Activated CD4-positive, alpha-beta T cell treated with anti-CD3 and anti-CD28 coated beads, Interleukin-2, Interleukin-4, amounts not matched to agents 100 ng/mL and 50 ng/mL, durations not matched to agents 16 hours and 8 hours (primary cell): Measurements from ENCODE around the gene DNAAF2.
"Not testable (repeated sequence)": the region's sequence is repeated elsewhere in the genome, so short reads cannot be mapped to it uniquely, and the experiment has no call there.

ENCODE experiments used
- DNase-seq: peaks from one replicate; pipeline ENCODE4 v3.0.0-alpha.2; 2020; ENCODE audit warnings: low spot score

Gene DNAAF2, protein sequence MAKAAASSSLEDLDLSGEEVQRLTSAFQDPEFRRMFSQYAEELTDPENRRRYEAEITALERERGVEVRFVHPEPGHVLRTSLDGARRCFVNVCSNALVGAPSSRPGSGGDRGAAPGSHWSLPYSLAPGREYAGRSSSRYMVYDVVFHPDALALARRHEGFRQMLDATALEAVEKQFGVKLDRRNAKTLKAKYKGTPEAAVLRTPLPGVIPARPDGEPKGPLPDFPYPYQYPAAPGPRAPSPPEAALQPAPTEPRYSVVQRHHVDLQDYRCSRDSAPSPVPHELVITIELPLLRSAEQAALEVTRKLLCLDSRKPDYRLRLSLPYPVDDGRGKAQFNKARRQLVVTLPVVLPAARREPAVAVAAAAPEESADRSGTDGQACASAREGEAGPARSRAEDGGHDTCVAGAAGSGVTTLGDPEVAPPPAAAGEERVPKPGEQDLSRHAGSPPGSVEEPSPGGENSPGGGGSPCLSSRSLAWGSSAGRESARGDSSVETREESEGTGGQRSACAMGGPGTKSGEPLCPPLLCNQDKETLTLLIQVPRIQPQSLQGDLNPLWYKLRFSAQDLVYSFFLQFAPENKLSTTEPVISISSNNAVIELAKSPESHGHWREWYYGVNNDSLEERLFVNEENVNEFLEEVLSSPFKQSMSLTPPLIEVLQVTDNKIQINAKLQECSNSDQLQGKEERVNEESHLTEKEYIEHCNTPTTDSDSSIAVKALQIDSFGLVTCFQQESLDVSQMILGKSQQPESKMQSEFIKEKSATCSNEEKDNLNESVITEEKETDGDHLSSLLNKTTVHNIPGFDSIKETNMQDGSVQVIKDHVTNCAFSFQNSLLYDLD

DNA sequence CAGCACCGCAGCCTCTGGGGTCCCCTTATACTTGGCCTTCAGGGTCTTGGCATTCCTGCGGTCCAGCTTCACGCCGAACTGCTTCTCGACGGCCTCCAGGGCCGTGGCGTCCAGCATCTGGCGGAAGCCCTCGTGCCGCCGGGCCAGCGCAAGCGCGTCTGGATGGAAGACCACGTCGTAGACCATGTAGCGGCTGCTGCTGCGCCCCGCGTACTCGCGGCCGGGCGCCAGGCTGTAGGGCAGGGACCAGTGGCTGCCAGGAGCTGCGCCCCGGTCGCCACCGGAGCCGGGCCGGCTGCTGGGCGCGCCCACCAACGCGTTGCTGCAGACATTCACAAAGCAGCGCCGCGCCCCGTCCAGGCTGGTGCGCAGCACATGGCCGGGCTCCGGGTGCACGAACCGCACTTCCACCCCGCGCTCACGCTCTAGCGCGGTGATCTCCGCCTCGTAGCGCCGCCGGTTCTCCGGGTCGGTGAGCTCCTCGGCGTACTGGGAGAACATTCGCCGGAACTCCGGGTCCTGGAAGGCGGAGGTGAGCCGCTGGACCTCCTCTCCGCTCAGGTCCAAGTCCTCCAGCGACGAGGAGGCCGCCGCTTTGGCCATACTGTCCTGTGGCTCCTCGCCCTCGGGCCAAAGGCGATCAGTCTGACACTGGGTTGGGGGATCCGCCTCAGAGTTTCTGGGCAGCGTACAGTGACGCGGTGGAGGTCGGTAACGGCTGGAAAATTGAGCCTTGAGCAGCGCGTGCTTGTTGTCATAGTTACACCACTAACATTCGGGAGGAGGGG, at the start of gene DNAAF2:
Gene DNAAF2 (minus strand): TSS at position 698 of the 788 bp plus-strand sequence. CDS start 95 bp downstream, at position 603.
- DNase-seq: peak; percentile 61

DNA sequence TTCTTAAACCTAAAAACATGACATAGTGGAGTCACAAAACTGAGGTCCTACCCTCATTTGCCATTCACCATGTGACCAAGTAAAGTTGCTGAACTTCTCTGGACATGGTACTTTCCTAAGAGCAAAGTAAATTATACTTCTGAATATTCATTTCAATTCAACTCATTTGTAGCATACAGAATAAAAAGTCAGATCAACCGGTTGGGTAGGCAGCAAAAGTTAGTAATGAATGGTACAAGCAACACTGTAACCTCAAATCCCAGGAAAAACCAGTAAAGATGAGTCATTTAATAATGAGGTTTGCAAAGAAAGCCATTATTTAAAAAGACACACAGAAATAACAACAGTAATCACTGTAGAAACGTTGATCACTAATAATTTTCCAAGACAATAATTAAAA, 44.2 kb upstream of the DNAAF2 start:
- peak; percentile 49 for DNase-seq

DNA sequence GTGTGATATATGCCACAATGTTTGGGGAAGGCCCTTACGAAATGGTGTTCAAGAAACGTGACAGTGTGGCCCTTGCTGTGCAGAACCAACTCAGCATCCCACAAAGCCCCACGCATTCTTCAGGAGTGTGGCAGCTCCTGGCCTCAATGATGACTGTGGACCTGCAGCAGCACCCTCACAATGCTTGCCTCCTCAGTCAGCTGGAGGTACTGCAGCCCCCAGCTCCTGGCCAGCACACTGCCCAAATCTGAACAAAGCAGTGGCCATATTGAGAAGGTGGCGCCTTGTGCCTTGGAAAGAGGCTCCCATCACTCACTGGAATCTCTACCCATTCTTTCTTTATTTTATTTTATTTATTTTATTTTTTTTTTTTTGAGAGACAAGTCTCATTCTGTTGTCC, 42.6 kb upstream of the DNAAF2 start:
- DNase-seq: no peak

DNA sequence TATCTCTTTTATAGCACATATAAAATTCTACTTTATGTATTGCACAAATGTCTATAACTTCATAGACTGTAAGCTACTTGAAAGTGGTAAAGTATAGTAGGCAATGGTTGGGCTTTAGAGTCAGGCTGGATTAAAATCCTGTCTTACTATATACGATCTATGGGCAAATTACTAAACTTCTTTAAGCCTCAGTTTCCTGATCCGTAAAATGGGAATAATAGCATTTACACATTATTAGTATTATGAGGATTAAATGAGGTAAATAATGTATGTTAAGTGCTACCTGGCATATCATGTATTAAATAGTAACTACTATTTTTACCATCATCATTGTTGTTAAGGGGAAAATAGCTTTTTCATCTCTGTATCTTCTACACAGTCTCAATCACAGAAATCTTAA, 38.5 kb upstream of the DNAAF2 start:
- no peak for DNase-seq

DNA sequence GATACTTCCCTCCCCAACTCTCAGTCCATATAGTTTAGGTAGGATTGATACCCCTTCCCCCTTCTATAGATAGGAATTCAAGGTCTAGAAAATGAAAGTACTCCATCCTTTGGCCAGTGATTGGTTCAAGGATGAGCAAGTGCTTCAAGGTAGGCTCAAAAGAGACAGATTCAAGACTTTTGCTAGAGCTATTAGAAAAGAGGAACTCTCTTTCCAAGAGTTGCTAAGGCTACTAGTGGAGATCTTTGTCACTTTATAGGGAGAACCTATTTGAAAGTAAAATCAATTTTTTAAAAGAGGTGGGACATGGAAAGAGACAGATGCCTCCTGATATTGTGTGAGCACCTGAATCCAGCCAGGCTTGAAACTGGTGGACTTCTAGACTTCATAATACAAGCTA, 35.4 kb upstream of the DNAAF2 start:
- no peak for DNase-seq

DNA sequence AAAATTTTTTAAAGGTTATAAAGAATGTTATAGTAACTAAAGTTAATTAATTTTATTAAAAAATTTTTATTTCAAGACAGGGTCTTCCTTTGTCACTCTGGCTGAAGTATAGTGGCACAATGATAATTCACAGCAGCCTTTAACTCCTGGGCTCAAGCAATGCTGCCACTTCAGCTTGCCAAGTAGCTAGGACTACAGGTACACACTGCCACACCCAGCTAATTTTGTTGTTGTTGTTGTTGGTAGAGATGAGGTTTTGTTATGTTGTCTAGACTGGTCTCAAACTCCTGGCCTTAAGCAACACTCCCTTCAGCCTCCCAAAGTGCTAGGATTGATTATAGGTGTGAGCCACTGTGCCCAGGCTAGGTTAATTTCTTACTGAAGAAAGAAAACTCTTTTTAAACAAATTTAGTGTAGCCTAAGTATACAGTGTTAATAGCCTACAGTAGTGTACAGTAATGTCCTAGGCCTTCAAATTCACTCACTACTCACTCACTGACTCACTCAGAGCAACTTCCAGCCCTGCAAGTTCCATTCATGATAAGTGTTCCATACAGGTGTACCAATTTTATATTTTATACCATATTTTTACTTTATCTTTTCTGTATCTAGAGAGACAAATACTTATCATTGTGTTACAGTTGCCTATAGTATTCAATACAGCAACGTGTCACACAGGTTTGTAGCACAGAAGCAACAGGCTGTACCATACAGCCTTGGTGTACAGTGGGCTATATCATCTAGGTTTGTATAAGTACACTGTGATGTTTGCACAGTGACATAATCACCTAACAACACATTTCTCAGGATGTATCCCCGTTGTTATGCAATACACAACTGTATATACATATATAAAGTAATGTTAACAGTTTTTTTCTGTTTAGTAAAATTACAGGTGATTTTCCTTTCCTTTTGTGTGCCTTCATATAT, 24.7 kb upstream of the DNAAF2 start:
- no peak for DNase-seq

DNA sequence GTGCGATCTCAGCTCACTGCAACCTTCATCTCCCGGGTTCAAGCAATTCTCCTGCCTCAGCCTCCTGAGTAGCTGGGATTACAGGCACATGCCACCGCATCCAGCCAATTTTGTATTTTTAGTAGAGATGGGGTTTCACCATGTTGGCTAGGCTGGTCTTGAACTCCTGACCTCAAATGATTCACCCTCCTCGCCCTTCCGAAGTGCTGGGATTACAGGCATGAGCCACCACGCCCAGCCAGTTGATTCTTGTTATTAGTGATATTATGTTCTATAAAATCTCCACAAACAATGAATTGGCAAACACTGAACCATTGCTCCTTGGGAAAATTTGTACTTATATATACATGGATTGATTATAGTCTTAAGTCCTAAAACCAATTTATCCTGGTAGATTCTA, 22.5 kb upstream of the DNAAF2 start:
- DNase-seq: not testable (repeated sequence)

DNA sequence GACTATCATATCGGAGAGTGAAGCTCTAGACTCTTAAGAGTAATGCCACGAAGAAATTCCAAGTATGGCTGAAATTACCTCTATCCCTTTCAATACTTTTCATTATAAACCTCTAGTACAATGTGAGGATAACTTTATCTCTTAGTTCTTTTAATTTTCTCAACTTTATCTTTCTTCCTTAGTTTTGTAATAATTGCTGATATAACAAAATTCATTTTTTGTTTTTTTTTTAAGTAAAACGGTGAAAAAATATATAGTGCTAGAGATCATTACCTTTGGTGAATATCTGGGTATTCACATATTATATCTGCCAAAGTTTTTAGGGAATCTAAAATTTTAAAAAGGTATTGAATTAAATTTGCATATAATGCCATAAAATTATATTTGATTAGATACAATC, 19.5 kb upstream of the DNAAF2 start:
- DNase-seq: no peak

DNA sequence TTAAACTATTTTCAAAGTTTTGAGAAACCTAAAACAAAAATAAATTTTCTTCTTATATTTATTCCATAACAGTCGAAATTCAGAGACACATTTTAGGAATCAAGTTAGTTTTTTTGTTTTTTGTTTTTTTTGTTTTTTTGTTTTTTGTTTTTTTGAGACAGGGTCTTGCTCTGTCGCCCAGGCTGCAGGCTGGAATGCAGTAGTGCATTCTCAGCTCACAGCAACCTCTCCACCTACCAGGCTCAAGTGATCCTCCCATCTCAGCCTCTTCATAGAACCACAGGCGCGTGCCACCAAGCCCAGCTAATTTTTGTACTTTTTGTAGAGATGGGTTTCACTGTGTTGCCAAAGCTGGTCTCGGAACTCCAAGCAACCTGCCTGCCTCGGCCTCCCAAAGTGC, 18.5 kb upstream of the DNAAF2 start:
- DNase-seq: no peak

DNA sequence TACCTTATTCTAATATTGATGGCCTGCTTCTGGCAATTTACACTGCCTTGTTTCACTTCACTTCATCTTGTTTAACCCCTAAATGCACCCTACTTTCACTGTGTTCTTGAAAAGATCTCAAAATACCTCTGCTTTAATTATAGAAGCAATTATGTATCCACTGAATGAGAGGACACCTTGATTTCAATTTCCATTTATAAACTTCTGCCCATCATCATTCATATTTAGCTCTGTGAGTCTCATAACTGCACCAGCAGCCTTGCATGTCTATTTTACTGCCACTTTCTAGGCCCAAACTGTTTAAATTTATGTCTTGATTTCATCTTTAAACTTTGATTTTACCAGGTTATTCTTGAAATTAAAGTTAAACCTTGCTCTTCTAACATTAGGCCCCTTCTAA, 7.1 kb upstream of the DNAAF2 start:
- DNase-seq: no peak

DNA sequence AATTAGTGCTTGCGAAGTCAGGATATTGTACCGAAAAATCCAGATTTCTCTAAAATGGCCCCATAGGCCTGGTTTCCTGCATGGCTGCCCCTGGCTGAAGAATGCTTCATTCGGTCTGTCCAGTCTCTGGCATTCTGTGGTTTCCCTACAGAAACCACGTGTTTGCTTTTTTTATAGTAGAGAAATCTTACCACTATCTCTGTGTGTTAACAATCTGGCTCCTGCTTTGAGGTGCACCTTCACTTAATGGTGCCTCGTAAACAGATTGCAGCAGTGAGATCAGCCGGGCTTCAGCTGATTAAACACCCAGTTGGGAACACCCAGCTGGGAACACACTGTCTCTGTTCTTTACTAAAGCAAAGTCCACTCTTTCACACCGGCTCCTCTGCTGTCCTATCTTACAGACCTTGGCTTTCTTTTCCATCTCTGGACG, 6.7 kb upstream of the DNAAF2 start:
- no peak for DNase-seq

DNA sequence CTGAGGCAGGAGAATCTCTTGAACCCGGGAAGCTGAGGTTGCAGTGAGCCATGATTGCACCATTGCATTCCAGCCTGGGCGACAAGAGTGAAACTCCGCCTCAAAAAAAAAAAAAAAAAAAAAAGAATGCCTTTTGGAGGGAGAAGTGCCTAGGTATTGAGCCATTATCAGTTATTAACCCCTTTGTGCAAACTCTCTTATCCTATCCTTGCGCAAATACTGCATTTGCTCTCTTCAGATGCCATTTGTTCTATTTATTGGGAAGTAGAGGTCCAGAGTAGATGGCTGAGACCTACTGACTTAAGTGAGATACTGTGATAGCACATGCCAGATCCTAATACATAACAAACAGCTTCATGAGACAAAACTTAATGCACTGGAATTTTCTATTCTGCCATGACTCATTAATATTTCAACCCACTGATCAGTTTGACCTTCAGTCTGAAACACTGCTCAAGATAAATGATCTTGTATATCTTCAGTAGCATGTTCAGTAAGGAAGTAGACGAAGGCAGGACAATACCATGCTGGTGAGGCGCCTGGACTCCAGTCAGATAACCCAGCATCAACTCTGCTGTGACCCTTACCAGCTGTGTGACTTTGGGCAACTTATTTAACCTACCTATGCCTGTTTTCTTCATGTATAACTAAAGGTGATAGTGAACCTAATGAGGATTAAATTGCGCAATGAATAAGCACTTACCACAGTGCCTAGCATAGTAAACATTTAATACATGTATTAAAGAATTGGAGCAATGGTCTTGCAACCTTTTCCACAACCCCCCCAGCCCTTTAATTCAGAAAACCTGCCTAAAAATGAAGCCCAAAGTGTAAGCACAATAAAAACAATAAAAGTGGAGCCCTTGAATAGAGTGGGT, 5.7 kb upstream of the DNAAF2 start:
- no peak for DNase-seq

DNA sequence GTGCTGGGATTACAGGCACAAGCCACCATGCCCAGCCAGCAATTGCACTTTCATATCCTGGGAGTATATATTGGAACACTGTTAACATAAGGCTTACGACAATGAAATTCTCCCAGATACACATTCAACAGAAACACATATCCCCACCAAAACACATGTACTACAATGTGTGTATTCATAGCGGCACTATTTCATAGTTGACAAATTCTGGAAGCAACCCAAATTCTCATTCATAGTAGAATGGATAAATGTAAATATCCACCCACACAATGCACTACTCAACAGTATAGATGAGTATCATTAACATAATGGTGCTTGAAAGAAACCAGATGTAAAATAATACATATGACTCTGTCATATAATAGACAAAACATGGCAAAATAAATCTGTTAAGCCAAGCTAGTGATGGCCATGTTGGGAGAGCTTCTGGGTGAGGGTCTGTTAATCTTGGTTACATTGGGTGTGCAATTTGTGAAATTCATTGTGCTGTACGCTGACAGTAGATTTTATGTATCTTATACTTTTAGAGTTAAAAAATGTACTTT, 2.6 kb upstream of the DNAAF2 start:
- no peak for DNase-seq

DNA sequence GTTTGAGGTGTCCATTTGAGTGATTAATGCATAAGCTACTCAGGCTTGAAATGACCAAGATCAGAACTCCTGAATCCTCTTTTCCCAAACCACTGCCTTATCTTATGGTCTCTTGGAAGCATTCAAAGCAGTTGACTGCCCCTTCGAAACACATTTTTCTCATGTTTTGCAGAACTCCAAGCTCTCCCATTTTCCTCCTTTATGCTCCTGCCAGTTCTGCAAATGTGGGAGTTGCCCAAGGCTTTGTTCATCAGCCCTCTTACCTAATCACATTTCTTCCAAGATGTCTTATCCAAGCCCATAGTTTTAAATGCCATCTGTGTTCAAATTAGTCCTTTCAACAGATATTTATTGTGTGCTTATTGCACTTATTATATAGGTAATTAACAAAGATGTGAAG, 1.8 kb upstream of the DNAAF2 start:
- no peak for DNase-seq

DNA sequence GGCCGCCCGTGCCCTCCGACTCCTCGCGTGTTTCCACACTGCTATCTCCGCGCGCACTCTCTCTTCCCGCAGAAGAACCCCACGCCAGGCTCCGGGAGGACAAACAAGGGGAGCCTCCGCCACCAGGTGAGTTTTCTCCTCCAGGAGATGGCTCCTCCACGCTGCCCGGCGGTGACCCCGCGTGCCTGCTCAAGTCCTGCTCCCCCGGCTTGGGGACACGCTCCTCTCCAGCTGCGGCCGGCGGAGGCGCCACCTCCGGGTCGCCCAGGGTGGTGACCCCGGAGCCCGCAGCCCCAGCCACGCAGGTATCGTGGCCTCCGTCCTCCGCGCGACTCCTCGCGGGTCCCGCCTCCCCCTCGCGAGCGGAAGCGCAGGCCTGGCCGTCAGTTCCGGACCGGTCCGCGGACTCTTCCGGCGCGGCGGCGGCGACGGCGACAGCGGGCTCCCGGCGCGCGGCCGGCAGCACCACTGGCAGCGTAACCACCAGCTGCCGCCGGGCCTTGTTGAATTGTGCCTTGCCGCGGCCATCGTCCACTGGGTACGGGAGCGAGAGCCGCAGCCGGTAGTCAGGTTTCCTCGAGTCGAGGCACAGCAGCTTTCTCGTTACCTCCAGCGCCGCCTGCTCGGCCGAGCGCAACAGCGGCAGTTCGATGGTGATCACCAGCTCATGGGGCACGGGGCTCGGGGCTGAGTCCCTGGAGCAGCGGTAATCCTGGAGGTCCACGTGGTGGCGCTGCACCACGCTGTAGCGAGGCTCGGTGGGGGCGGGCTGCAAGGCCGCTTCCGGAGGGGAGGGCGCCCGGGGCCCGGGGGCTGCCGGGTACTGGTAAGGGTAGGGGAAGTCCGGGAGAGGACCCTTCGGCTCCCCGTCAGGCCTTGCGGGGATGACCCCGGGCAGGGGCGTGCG, 1.2 kb downstream of the DNAAF2 start:
- peak; percentile 95 for DNase-seq

DNA sequence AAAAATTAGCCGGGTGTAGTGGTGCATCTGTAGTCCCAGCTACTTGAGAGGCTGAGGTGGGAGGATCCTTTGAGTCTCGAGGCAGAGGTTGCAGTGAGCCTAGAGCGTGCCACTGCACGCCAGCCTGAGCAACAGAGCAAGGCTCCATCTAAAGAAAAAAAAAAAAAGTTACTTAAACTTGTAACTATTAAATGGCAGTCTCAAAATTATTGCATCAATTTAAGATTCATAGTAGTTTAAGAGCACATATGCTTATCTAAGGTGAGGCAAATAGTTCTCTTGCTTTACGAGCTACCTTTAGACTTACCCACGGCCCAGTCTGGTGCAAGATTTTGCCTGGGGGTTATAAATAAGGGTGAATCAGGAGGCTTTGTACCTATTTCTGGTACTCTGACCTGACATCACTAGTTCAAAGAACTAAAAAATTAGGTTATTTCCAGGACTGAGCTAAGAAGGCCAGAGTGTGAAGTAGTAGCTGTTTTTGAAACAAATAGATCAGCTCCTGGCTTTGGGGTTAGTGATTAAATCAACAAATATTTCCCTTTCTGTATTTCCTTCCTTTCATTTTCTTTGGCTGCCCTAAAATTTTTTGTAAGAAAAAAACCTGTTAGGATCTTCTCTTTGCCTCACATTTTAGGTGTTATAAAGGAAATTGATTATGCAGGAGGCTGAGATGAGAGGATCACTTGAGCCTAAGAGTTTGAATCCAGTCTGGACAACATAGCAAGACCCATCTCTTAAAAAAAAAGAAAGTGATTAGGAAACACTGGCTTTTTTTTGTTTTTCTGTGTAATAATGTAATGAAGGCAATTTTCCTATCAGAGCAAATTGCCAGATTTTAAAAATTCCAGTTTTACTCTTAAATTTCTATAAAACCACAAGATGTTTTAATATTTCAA, 10.9 kb downstream of the DNAAF2 start:
- DNase-seq: peak; percentile 48

DNA sequence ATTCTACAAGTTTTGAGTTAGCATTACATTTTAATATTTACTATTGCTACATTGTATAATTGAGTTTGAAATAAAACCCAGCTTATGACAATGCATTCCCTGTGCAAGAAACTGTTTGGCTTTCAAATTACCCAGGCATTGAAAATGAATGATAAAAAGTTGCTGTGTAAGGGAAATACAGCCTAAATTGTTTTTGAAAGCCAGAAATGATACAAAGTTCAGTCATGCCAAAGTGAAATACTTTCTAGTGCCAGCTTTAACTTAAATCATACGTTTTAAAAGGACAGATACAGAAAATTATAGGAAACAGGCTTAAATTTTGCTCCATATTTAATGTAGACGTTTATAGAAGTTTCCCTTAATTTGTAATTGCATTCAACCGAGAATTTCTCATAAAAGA, 11.7 kb downstream of the DNAAF2 start:
- DNase-seq: no peak
